Aorta (tissue), 5 donors: ENCODE measurements around the gene ELK1. TPM values are rescaled to one million over a fixed set of nuclear protein-coding genes. Genes with fewer than 3 reads are reported as not detected.
A peak's percentile ranks its signal among the peaks of the same experiment; 100 is the strongest.

Experiments
- ATAC-seq: fragments of 200-7000 bp; cut with Tn5 transposase; one replicate; pipeline ENCODE4 v1.9.1; 2022; ENCODE audit warnings: moderate library complexity; ENCODE audit not compliant: low FRiP score
- DNase-seq, 2 donors: peaks; one replicate each; pipeline ENCODE4 v3.0.0-alpha.2; 2020
- H3K27ac ChIP-seq, 2 donors: one replicate each; pipeline ENCODE4 v1.5.1; 2013; ENCODE audit warnings: low read length in 2 of 2, mild to moderate bottlenecking in 2 of 2, moderate library complexity in 2 of 2, control low read depth in 1 of 2, inconsistent platforms in 1 of 2, low read depth in 1 of 2
- H3K27me3 ChIP-seq, 2 donors: one replicate each; pipeline ENCODE4 v1.6.1; 2013; ENCODE audit warnings: control low read depth in 1 of 2, low read length in 1 of 2, mild to moderate bottlenecking in 1 of 2, moderate library complexity in 1 of 2; ENCODE audit not compliant: insufficient read depth in 2 of 2, control insufficient read depth in 1 of 2
- H3K36me3 ChIP-seq, 2 donors: one replicate each; pipeline ENCODE4 v1.6.1; 2013; ENCODE audit warnings: control low read depth in 1 of 2, low read length in 1 of 2, mild to moderate bottlenecking in 1 of 2; ENCODE audit not compliant: insufficient read depth in 2 of 2, control insufficient read depth in 1 of 2
- H3K4me1 ChIP-seq, 2 donors: one replicate each; pipeline ENCODE4 v1.6.1; 2013; ENCODE audit warnings: low read length in 2 of 2, control low read depth in 1 of 2, mild to moderate bottlenecking in 1 of 2, moderate library complexity in 1 of 2; ENCODE audit not compliant: insufficient read depth in 2 of 2, control insufficient read depth in 1 of 2
- H3K4me3 ChIP-seq, 2 donors: one replicate each; pipeline ENCODE4 v1.5.1; 2013; ENCODE audit warnings: low read length in 2 of 2, control low read depth in 1 of 2, mild to moderate bottlenecking in 1 of 2
- H3K9me3 ChIP-seq: one replicate; pipeline ENCODE4 v1.6.1; 2013; ENCODE audit warnings: mild to moderate bottlenecking, low read length; ENCODE audit not compliant: control insufficient read depth
- WGBS, 2 donors: extraction: QIAGEN DNeasy Blood & Tissue Kit; methylation state at CpG; one replicate each; pipeline ENCODE4 v1.1.7; 2013; 5-methylcytosine and 5-hydroxymethylcytosine counted together
- intact Hi-C, 2 donors: fragments of 100-400 bp; cut with DNase I; formaldehyde crosslinking; loops; one replicate each; pipeline versions ENCODE4 v1.14.2 to v1.15.0; 2022
- polyA plus RNA-seq, 2 donors: library from polyadenylated mRNA; stranded (reverse); fragments of 200-250 nt; gene quantifications; one replicate each; pipeline ENCODE4 v1.2.3, GENCODE V29; 2013
- total RNA-seq, 2 donors: library from RNA; stranded (reverse); fragmentation: NEBNext Ultra II Directional; extraction: Animal tissue kit (Norgen Biotek cat#: 25700); gene quantifications; one replicate each; pipeline ENCODE4 v1.2.1, GENCODE V29; 2021
- donor health status: healthy with polysubstance abuse.
- donor health status: Bipolar disorder and iron deficiency.
- donor health status: DM: no; HTN: no; CAD: no.
- donor health status: DM: no; HTN: no; CAD: no.
- donor health status: DM: yes; HTN: yes; CAD: no.

The ELK1 gene
- total and polyA plus RNA-seq, 4 donors, result 17.4 to 39.2 (median 25.4) TPM

DNA sequence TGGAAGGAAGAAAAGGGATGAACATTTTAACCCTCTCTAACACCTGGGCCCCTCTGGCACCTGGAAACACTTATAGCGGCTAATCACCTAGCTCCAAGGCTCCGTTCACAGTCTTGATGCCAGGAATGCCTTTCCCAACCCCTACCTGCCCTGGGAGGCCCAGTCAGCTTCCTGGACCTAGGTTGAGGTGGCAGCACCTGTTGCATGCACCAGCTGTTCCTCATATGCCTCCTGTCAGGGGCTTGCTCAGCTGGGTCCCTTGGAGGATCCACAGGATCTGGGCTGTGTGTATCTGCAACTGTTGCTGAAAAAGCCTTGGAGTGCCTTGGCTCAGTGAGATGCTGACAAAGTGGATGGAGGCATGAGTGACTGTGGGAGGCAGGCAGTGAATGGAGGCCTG lies 25.0 kb downstream of the ELK1 start:
- intact Hi-C loops, result no loop called here
- H3K27me3 ChIP-seq, result no peaks in the 10 kb centered on the region
- WGBS, 2 donors, result 81 to 95% methylated on average over 2 of the region's 2 CpGs
- H3K27ac ChIP-seq, result no peak overlapping the region
- no peaks in the 10 kb centered on the region for H3K4me1 ChIP-seq
- H3K4me3 ChIP-seq, result no peak overlapping the region
- ATAC-seq, result no peak
- no peaks in the 10 kb centered on the region for H3K36me3 ChIP-seq
- no peaks in the 10 kb centered on the region for H3K9me3 ChIP-seq
- no peak for DNase-seq

- no peaks in the 10 kb centered on the region for H3K36me3 ChIP-seq
- no peak overlapping the region for H3K27ac ChIP-seq
- H3K4me1 ChIP-seq, result no peaks in the 10 kb centered on the region
- intact Hi-C loops, result no loop called here
- WGBS, 2 donors, result 0 to 38% methylated on average over 35 of the region's 35 CpGs
- ATAC-seq (no peak), DNase-seq (peak; percentile 62 to 80)
- no peaks in the 10 kb centered on the region for H3K27me3 ChIP-seq
- H3K4me3 ChIP-seq, result no peak overlapping the region
- H3K9me3 ChIP-seq, result no peaks in the 10 kb centered on the region
Observed at GRCh38 chrX:47623540-47624027, 26.8 kb downstream of the ELK1 start.

- H3K4me3 ChIP-seq, result no peak overlapping the region
- intact Hi-C loops, result no loop called here
- H3K9me3 ChIP-seq, result no peaks in the 10 kb centered on the region
- H3K36me3 ChIP-seq, result no peaks in the 10 kb centered on the region
- 76 to 84% methylated on average over 6 of the region's 6 CpGs for WGBS, 2 donors
- H3K27ac ChIP-seq, result no peak overlapping the region
- no peaks in the 10 kb centered on the region for H3K4me1 ChIP-seq
- no peak for ATAC-seq
- H3K27me3 ChIP-seq, result no peaks in the 10 kb centered on the region
- DNase-seq, result no peak
Observed at GRCh38 chrX:47621851-47622250, 28.5 kb downstream of the ELK1 start.

GRCh38 chrX:47620303-47620685 lies 30.1 kb downstream of the ELK1 start:
- Histone ChIP-seq H3K4me1 (no peaks in the 10 kb centered on the region), H3K27ac (no peak overlapping the region), H3K27me3 (no peaks in the 10 kb centered on the region), H3K4me3 (no peak overlapping the region), H3K9me3 (no peaks in the 10 kb centered on the region), H3K36me3 (no peaks in the 10 kb centered on the region)
- no peak for ATAC-seq
- intact Hi-C loops, result no loop called here
- WGBS, 2 donors, result 51 to 65% methylated on average over 9 of the region's 9 CpGs
- DNase-seq, result no peak

- Histone ChIP-seq H3K36me3 (no peaks in the 10 kb centered on the region), H3K9me3 (no peaks in the 10 kb centered on the region), H3K27me3 (no peaks in the 10 kb centered on the region), H3K27ac (no peak within 1 kb of the TSS), H3K4me3 (no peak within 1 kb of the TSS), H3K4me1 (no peaks in the 10 kb centered on the region)
- DNase-seq (peak; percentile 86 to 92), ATAC-seq (peak; percentile 91)
- WGBS, 2 donors, result 1 to 41% methylated on average over 85 to 88 of the region's 88 CpGs
- intact Hi-C loops, result no loop called here
Observed at GRCh38 chrX:47619486-47620302, 30.7 kb downstream of the ELK1 start, which contains the start of gene SYN1. TSS of gene SYN1 (minus strand) at chrX:47619857. CDS start at chrX:47619728, 129 bp downstream.

GRCh38 chrX:47618923-47619485 lies 31.4 kb downstream of the ELK1 start:
- DNase-seq (no peak), ATAC-seq (no peak)
- H3K9me3 ChIP-seq, result no peaks in the 10 kb centered on the region
- intact Hi-C loops, result no loop called here
- H3K4me3 ChIP-seq, result no peak overlapping the region
- H3K27me3 ChIP-seq, result no peaks in the 10 kb centered on the region
- H3K36me3 ChIP-seq, result no peaks in the 10 kb centered on the region
- no peaks in the 10 kb centered on the region for H3K4me1 ChIP-seq
- H3K27ac ChIP-seq, result no peak overlapping the region
- WGBS, 2 donors, result 27 to 57% methylated on average over 32 of the region's 32 CpGs

DNA sequence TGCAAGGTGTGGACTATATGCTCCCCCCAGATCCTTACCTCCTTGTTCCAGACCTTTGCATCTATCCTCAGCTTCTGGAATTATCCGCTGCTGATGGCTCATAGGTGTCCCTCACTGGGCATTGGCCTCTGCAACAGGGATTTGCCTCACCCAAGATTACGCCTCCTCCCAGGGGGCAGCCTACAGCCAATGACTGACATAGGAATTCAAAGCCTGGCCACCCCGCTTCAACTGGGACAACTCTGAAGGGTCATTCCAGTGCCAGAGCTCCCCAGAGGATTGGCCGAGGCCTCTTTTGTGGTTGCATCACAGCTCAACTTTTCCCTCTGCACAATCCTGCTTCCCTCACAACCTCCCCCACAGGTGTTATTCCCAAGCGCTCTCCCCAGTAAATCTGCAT lies 35.7 kb downstream of the ELK1 start:
- 72 to 73% methylated on average over 5 of the region's 5 CpGs for WGBS, 2 donors
- no peaks in the 10 kb centered on the region for H3K9me3 ChIP-seq
- H3K36me3 ChIP-seq, result no peaks in the 10 kb centered on the region
- H3K27ac ChIP-seq, result no peak overlapping the region
- no peak for ATAC-seq
- intact Hi-C loops, result no loop called here
- no peaks in the 10 kb centered on the region for H3K27me3 ChIP-seq
- H3K4me3 ChIP-seq, result no peak overlapping the region
- DNase-seq, result no peak
- H3K4me1 ChIP-seq, result no peaks in the 10 kb centered on the region

DNA sequence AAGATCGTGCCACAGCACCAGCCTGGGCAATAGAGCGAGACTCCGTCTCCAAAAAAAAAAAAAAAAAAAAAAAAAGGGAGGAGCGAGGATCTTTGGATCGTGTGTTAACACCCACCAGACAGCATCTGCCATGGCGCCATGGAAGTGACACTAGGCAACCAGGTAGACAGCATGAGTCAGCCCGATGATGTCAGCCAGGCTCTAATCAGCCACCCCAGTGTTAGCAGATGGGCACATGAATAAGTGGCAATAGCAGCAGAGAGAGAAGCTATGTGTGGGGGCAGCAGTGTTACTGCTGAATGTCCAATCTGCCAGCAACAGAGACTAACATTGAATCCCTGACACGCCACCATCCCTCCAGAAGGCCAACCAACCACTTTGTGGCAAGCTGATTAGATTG lies 37.3 kb downstream of the ELK1 start:
- DNase-seq (no peak), ATAC-seq (no peak)
- Histone ChIP-seq H3K4me1 (no peaks in the 10 kb centered on the region), H3K4me3 (no peak overlapping the region), H3K27ac (no peak overlapping the region), H3K9me3 (no peaks in the 10 kb centered on the region), H3K27me3 (no peaks in the 10 kb centered on the region), H3K36me3 (no peaks in the 10 kb centered on the region)
- WGBS, 2 donors, result 81 to 92% methylated on average over 8 of the region's 8 CpGs
- intact Hi-C loops, result no loop called here

DNA sequence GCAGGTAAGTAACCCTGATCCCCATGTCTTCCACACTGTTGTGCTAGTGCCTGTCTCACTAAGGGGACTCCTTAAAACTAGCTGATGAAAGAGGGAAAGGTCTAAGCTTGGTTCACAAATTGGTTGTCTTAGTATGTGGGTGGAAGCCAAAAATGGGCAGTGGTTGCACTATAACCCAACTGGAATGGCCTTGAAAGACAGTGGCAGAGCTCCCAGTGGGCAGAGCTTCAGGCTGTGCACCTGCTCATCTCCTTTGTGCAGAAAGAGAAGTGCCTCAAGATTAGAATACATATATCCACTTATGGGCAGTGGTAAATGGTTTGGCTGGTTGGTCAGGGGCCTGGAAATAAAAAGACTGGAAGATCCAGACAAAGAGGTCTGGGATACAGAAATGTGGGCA lies 37.9 kb downstream of the ELK1 start:
- DNase-seq (no peak), ATAC-seq (no peak)
- H3K27me3 ChIP-seq, result no peaks in the 10 kb centered on the region
- intact Hi-C loops, result no loop called here
- no peak overlapping the region for H3K4me3 ChIP-seq
- H3K9me3 ChIP-seq, result no peaks in the 10 kb centered on the region
- no peaks in the 10 kb centered on the region for H3K36me3 ChIP-seq
- H3K4me1 ChIP-seq, result no peaks in the 10 kb centered on the region
- no peak overlapping the region for H3K27ac ChIP-seq
